Measurements from ENCODE around the gene MPC1. TPM values are rescaled to one million over a fixed set of nuclear protein-coding genes. Genes with fewer than 3 reads are reported as not detected.

The MPC1 gene
- total RNA-seq, 6 experiments from 2014 or later = 21.7 to 24.5 (median 22.9) TPM

- H3K4me3 Mint-ChIP-seq = no peak overlapping the region
- no peaks in the 10 kb centered on the region for H3K9me3 Mint-ChIP-seq
- no peak for DNase-seq
- H3K4me1 Mint-ChIP-seq (ENCODE audit: low read depth) = peaks cover 16% of the 10 kb centered on the region
- H3K36me3 Mint-ChIP-seq (ENCODE audit: low read depth) = peaks cover 26% of the 10 kb centered on the region
- no peak for TF ChIP-seq CTCF (IDR thresholded peaks at IDR 0.05)
- H3K27ac Mint-ChIP-seq = no peak overlapping the region
- peaks cover 2% of the 10 kb centered on the region; the same call in 1 of the 2 replicates for H3K27me3 Mint-ChIP-seq (ENCODE audit: insufficient read depth)
Observed at GRCh38 chr6:166338854-166339253, 43.9 kb downstream of the MPC1 start.

GRCh38 chr6:166336847-166337246 lies 45.9 kb downstream of the MPC1 start:
- Mint-ChIP-seq H3K27ac (no peak overlapping the region), H3K4me3 (no peak overlapping the region), H3K36me3 (ENCODE audit: low read depth) (peaks cover 24% of the 10 kb centered on the region), H3K9me3 (no peaks in the 10 kb centered on the region), H3K27me3 (ENCODE audit: insufficient read depth) (peaks cover 6% of the 10 kb centered on the region), H3K4me1 (ENCODE audit: low read depth) (peaks cover 22% of the 10 kb centered on the region)
- TF ChIP-seq CTCF (IDR thresholded peaks at IDR 0.05) = no peak
- no peak for DNase-seq

- Mint-ChIP-seq H3K9me3 (no peaks in the 10 kb centered on the region), H3K27ac (no peak overlapping the region), H3K4me3 (no peak overlapping the region), H3K27me3 (ENCODE audit: insufficient read depth) (peaks cover 6% of the 10 kb centered on the region), H3K4me1 (ENCODE audit: low read depth) (peaks cover 16% of the 10 kb centered on the region; the same call in 1 of the 2 replicates), H3K36me3 (ENCODE audit: low read depth) (peaks cover 19% of the 10 kb centered on the region)
- no peak for TF ChIP-seq CTCF (IDR thresholded peaks at IDR 0.05)
- no peak for DNase-seq
Observed at GRCh38 chr6:166335378-166336302, 47.1 kb downstream of the MPC1 start.

- H3K36me3 Mint-ChIP-seq (ENCODE audit: low read depth) = peaks cover 19% of the 10 kb centered on the region
- H3K9me3 Mint-ChIP-seq = no peaks in the 10 kb centered on the region
- no peak overlapping the region for H3K27ac Mint-ChIP-seq
- no peak for DNase-seq
- H3K4me1 Mint-ChIP-seq (ENCODE audit: low read depth) = peaks cover 16% of the 10 kb centered on the region; the same call in 1 of the 2 replicates
- no peak overlapping the region for H3K4me3 Mint-ChIP-seq
- TF ChIP-seq CTCF (IDR thresholded peaks at IDR 0.05) = no peak
- H3K27me3 Mint-ChIP-seq (ENCODE audit: insufficient read depth) = peaks cover 6% of the 10 kb centered on the region
Observed at GRCh38 chr6:166334878-166335277, 47.9 kb downstream of the MPC1 start.

GRCh38 chr6:166333172-166333995 lies 49.4 kb downstream of the MPC1 start:
- no peak overlapping the region for H3K4me3 Mint-ChIP-seq
- TF ChIP-seq CTCF (IDR thresholded peaks at IDR 0.05) = no peak
- no peaks in the 10 kb centered on the region for H3K9me3 Mint-ChIP-seq
- peaks cover 19% of the 10 kb centered on the region for H3K36me3 Mint-ChIP-seq (ENCODE audit: low read depth)
- peaks cover 6% of the 10 kb centered on the region for H3K27me3 Mint-ChIP-seq (ENCODE audit: insufficient read depth)
- 0 out of 2 replicates have a peak overlapping the region, but pooled peaks have one; percentile 15 for H3K27ac Mint-ChIP-seq
- no peak for DNase-seq
- H3K4me1 Mint-ChIP-seq (ENCODE audit: low read depth) = peaks cover 16% of the 10 kb centered on the region; the same call in 1 of the 2 replicates
